ENCODE results near the gene PTF1A.

PTF1A gene

DNA sequence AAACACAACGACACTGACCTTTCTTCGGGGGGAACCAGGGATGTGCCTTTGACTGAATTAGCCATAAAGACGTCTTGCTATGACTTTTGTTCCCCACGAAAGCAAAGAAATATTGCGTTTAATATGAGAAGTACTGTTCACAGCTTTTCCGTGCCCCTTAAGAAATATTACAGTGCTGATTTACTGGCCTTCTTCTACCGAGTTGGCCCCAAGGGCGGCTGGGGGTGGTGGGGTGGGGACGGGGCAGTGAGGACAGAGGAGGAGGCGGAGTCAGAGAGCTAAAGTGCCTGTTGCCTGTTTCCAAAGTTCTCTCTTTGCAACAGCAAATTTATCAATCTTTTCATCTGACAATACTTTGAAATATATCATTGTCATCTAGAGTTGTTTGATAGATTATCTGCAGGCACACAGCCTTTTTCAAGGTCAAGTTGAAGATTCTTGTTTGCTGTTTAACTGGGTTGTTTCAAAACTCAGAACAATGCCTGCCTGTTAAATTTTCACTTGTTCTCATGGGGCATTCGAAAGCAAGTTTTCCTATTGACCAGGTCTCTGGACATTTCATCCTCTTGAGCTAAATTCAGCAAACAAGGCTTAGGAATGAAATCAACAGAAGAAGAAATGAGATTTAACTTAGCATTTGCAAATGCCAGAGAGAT lies 9.0 kb downstream of the PTF1A start (continued):
- TF ChIP-seq WT1 (tag by site-specific recombination; IDR thresholded peaks at IDR 0.05) = no peak
- no peak for TF ChIP-seq ZNF48 (tag by site-specific recombination; IDR thresholded peaks at IDR 0.05)

DNA sequence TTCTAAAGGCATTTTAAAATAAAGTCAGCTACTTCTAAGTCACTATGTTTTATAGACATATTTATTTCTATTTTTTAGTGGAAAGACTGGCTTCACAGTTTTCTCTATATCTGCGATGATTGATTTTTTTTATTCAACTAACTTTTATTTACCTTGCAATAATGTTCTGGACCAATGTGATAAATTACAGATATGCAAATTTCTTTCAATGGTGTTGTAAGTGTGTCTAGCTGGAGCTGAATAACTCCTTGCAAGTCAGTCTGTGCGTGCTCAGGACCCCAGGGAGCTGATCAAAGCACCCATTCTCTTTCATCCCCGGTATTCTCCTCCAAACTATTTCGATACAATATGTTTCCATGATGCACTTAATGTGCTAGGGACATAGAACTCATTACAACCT lies 9.7 kb downstream of the PTF1A start:
- Histone ChIP-seq H3K27ac (ENCODE audit: extremely low read depth, low read depth, low read length) (no peak overlapping the region), H3K36me3 (ENCODE audit: control insufficient read depth in 2 of 2, insufficient read depth in 1 of 2, low read length in 2 of 2) (no peaks in the 10 kb centered on the region), H3K4me3 (ENCODE audit: low read depth, low read length) (no peak overlapping the region), H3K4me1 (ENCODE audit: control insufficient read depth, insufficient read depth, low read length) (no peaks in the 10 kb centered on the region; the same call in 1 of the 2 replicates), H3K9me3 (ENCODE audit: control insufficient read depth, insufficient read depth, low read depth, low read length) (no peaks in the 10 kb centered on the region)
- TF ChIP-seq ZBTB7A (tag by site-specific recombination; IDR thresholded peaks at IDR 0.05; ENCODE audit: low read depth) (no peak), ZNF600 (tag by site-specific recombination; IDR thresholded peaks at IDR 0.05) (no peak), ZNF23 (tag by site-specific recombination; IDR thresholded peaks at IDR 0.05; ENCODE audit: borderline replicate concordance) (no peak), SP2 (tag by site-specific recombination; IDR thresholded peaks at IDR 0.05) (no peak), ZNF394 (tag by site-specific recombination; IDR thresholded peaks at IDR 0.05; ENCODE audit: borderline replicate concordance) (no peak), ZNF354C (tag by site-specific recombination; IDR thresholded peaks at IDR 0.05; ENCODE audit: borderline replicate concordance, low read depth) (no peak), GLIS1 (tag by site-specific recombination; IDR thresholded peaks at IDR 0.05) (no peak), ZNF658 (tag by site-specific recombination; IDR thresholded peaks at IDR 0.05) (no peak), ZNF791 (tag by site-specific recombination; IDR thresholded peaks at IDR 0.05) (no peak)
- TF ChIP-seq, protein P1, sequence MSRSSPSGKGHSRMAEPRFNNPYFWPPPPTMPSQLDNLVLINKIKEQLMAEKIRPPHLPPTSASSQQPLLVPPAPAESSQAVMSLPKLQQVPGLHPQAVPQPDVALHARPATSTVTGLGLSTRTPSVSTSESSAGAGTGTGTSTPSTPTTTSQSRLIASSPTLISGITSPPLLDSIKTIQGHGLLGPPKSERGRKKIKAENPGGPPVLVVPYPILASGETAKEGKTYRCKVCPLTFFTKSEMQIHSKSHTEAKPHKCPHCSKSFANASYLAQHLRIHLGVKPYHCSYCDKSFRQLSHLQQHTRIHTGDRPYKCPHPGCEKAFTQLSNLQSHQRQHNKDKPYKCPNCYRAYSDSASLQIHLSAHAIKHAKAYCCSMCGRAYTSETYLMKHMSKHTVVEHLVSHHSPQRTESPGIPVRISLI (tag by site-specific recombination; IDR thresholded peaks at IDR 0.05) = no peak
- TF ChIP-seq, protein P2, sequence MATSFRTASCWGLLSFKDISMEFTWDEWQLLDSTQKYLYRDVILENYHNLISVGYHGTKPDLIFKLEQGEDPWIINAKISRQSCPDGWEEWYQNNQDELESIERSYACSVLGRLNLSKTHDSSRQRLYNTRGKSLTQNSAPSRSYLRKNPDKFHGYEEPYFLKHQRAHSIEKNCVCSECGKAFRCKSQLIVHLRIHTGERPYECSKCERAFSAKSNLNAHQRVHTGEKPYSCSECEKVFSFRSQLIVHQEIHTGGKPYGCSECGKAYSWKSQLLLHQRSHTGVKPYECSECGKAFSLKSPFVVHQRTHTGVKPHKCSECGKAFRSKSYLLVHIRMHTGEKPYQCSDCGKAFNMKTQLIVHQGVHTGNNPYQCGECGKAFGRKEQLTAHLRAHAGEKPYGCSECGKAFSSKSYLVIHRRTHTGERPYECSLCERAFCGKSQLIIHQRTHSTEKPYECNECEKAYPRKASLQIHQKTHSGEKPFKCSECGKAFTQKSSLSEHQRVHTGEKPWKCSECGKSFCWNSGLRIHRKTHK (tag by site-specific recombination; IDR thresholded peaks at IDR 0.05) = no peak
- POLR2A ChIA-PET = no interaction called here
- CTCF ChIA-PET = interaction anchor here (0.7 to 1.0 kb wide), 2 partner anchors 10 to 134 kb away, joined by 3 read pairs; partner anchors contain the start of gene PTF1A

DNA sequence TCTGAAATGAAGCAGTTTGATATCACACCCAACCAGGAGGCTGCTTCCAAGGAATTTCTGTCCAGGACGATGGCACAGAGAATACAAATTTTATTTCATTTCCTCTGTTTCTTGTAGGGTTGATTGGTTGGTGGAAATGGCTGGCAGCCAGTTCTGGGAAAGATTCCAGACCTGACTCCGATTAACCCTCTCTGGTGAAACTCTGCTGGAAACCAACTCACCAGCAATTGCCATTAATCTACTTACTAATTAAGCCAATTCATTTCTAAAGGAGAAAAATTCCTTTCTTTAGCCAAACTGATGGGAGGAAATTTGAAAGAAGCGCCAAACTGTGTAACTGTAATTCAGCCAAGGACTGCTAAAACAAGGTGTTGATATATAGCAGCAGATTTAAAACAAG lies 10.7 kb downstream of the PTF1A start:
- POLR2A ChIA-PET = no interaction called here
- Histone ChIP-seq H3K36me3 (ENCODE audit: control insufficient read depth in 2 of 2, insufficient read depth in 1 of 2, low read length in 2 of 2) (no peaks in the 10 kb centered on the region), H3K4me3 (ENCODE audit: low read depth, low read length) (no peak overlapping the region), H3K4me1 (ENCODE audit: control insufficient read depth, insufficient read depth, low read length) (no peaks in the 10 kb centered on the region; the same call in 1 of the 2 replicates), H3K9me3 (ENCODE audit: control insufficient read depth, insufficient read depth, low read depth, low read length) (no peaks in the 10 kb centered on the region), H3K27ac (ENCODE audit: extremely low read depth, low read depth, low read length) (no peak overlapping the region)
- CTCF ChIA-PET = interaction anchor here (0.7 kb wide), 1 partner anchor 45 kb away, joined by 5 read pairs; no protein-coding TSS in a partner anchor
- TF ChIP-seq GFI1B (tag by site-specific recombination; IDR thresholded peaks at IDR 0.05) (no peak), ZNF2 (tag by site-specific recombination; IDR thresholded peaks at IDR 0.05) (no peak), ZNF558 (tag by site-specific recombination; IDR thresholded peaks at IDR 0.05) (no peak), ZNF146 (tag by site-specific recombination; IDR thresholded peaks at IDR 0.05) (no peak)
- TF ChIP-seq, protein P3, sequence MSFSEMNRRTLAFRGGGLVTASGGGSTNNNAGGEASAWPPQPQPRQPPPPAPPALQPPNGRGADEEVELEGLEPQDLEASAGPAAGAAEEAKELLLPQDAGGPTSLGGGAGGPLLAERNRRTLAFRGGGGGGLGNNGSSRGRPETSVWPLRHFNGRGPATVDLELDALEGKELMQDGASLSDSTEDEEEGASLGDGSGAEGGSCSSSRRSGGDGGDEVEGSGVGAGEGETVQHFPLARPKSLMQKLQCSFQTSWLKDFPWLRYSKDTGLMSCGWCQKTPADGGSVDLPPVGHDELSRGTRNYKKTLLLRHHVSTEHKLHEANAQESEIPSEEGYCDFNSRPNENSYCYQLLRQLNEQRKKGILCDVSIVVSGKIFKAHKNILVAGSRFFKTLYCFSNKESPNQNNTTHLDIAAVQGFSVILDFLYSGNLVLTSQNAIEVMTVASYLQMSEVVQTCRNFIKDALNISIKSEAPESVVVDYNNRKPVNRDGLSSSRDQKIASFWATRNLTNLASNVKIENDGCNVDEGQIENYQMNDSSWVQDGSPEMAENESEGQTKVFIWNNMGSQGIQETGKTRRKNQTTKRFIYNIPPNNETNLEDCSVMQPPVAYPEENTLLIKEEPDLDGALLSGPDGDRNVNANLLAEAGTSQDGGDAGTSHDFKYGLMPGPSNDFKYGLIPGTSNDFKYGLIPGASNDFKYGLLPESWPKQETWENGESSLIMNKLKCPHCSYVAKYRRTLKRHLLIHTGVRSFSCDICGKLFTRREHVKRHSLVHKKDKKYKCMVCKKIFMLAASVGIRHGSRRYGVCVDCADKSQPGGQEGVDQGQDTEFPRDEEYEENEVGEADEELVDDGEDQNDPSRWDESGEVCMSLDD (tag by site-specific recombination; IDR thresholded peaks at IDR 0.05) = no peak
- TF ChIP-seq, protein P4, sequence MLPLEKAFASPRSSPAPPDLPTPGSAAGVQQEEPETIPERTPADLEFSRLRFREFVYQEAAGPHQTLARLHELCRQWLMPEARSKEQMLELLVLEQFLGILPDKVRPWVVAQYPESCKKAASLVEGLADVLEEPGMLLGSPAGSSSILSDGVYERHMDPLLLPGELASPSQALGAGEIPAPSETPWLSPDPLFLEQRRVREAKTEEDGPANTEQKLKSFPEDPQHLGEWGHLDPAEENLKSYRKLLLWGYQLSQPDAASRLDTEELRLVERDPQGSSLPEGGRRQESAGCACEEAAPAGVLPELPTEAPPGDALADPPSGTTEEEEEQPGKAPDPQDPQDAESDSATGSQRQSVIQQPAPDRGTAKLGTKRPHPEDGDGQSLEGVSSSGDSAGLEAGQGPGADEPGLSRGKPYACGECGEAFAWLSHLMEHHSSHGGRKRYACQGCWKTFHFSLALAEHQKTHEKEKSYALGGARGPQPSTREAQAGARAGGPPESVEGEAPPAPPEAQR (tag by site-specific recombination; IDR thresholded peaks at IDR 0.05) = no peak

Data from HEK293 (cell line).